SU-DHL-6 (cell line): ENCODE data around the gene HOXA10.

ENCODE experiments used
- CTCF ChIP-seq: fragments of 200-600 bp; sonication (generic); IDR thresholded peaks from one replicate; pipeline ENCODE4 v1.5.1; 2017; ENCODE audit warnings: antibody characterized with exemption, mild to moderate bottlenecking, low read length, moderate library complexity; ENCODE audit not compliant: insufficient read depth, poor library complexity, severe bottlenecking
- EZH2phosphoT487 ChIP-seq: fragments of 200-600 bp; sonication (generic), shearing (Covaris generic); conservative IDR thresholded peaks from 2 replicates; pipeline ENCODE4 v1.6.1; 2018; ENCODE audit warnings: mild to moderate bottlenecking, antibody characterized with exemption, low read length, moderate library complexity, mixed read lengths

DNA sequence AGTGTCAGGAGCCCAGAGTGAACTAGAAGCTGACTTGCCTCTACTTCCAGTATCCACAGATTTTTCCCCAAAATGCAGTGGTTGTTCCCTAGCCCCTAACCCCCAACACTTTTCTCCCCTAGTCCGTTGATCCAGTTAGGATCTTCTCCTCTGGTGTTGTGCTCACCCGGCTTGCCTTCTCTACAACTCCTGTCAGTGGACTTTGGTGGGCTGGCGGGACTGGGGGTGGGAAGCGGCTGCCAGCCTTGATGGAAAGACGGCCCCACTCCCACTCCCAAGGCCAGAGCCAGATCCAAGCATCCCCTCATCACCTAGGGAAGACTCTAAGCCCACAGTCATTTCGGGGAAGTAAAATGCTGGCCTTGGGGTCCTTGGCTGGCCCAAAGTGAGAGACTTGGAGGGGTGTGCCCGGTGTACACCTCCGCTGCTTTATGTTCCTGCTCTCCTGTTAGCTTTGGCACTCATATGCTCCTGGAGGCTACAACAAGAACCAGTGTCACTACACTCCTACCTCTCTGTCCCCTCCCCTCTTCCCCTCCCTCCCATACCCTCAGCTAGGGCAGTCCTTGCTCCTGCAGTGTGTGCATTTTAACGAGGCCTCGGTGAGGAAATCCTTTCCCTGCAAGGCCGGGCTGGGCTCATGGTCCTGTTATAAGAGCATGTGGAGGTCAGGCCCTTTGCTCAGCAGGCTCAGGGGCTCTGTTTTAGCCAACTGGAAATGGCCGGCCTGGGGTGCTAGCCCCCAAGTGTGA, 930 bp upstream of the HOXA10 start:
- no peak for TF ChIP-seq CTCF
- no peak for TF ChIP-seq EZH2phosphoT487
